H1 (cell line): ENCODE measurements around the gene CATSPERD. TPM values are rescaled to one million over a fixed set of nuclear protein-coding genes. Genes with fewer than 3 reads are reported as not detected.

Experiments
- CTCF ChIA-PET: fragments of 300-600 bp; sonication (Branson Sonifier 250); formaldehyde crosslinking; loops from one replicate; lab custom pipeline; 2021; ENCODE audit not compliant: partially characterized antibody; lab: Charles Lee
- POLR2A ChIA-PET: fragments of 300-600 bp; sonication (Branson Sonifier 250); formaldehyde crosslinking; loops from one replicate; lab custom pipeline; 2021; ENCODE audit warnings: inconsistent platforms; ENCODE audit not compliant: partially characterized antibody; lab: Charles Lee
- DNase-seq, 2 experiments: peaks; one replicate each; pipeline versions ENCODE4 v3.0.0 to v3.0.0-alpha.2; 2010 to 2022; ENCODE audit warnings: low spot score in 2 of 2, low read depth in 1 of 2, mixed read lengths in 1 of 2
- FAIRE-seq: peaks from 2 replicates; lab custom pipeline; 2011; peaks lifted over from hg19 to GRCh38; lab: Jason Lieb, UNC
- H2AFZ ChIP-seq: 2 replicates; pipeline ENCODE4 v1.8.1; 2012; ENCODE audit warnings: low read length, inconsistent platforms
- H2AK5ac ChIP-seq: 2 replicates; pipeline ENCODE4 v1.6.1; 2013; ENCODE audit warnings: low read depth, low read length
- H2BK120ac ChIP-seq: replicated peaks from 2 replicates; pipeline ENCODE3; 2013; ENCODE audit warnings: low read depth, low read length, inconsistent platforms
- H2BK12ac ChIP-seq: 2 replicates; pipeline ENCODE4 v1.6.1; 2013; ENCODE audit warnings: low read depth, low read length
- H2BK15ac ChIP-seq: 2 replicates; pipeline ENCODE4 v1.6.1; 2013; ENCODE audit warnings: low read length
- H2BK20ac ChIP-seq: 2 replicates; pipeline ENCODE4 v1.6.1; 2013; ENCODE audit warnings: low read length
- H2BK5ac ChIP-seq: 2 replicates; pipeline ENCODE4 v1.6.1; 2013; ENCODE audit warnings: low read depth, low read length
- H3K14ac ChIP-seq: 2 replicates; pipeline ENCODE4 v1.6.1; 2013; ENCODE audit warnings: inconsistent platforms; ENCODE audit not compliant: insufficient read length
- H3K18ac ChIP-seq: 2 replicates; pipeline ENCODE4 v1.6.1; 2013; ENCODE audit warnings: low read length; ENCODE audit errors: extremely low read depth
- H3K23ac ChIP-seq: 2 replicates; pipeline ENCODE4 v1.6.1; 2013; ENCODE audit warnings: inconsistent platforms; ENCODE audit not compliant: insufficient read length
- H3K23me2 ChIP-seq: 2 replicates; pipeline ENCODE4 v1.6.1; 2013; ENCODE audit warnings: low read depth, low read length
- H3K27ac ChIP-seq: 2 replicates; pipeline ENCODE4 v1.6.1; 2011; ENCODE audit warnings: low read depth, low read length, inconsistent platforms
- H3K27me3 ChIP-seq, 4 experiments: replicated peaks in 1 of 4; 1 replicate in 1 of 4; 2 replicates in 3 of 4; pipeline versions ENCODE4 v1.6.1 to v1.8.1; 2011 to 2013; ENCODE audit warnings: low read length in 3 of 4, mild to moderate bottlenecking in 3 of 4, inconsistent platforms in 2 of 4, mixed read lengths in 2 of 4, moderate library complexity in 1 of 4; ENCODE audit not compliant: control insufficient read depth in 3 of 4, insufficient read depth in 3 of 4; ENCODE audit errors: extremely low read depth in 1 of 4
- H3K36me3 ChIP-seq, 4 experiments: 2 replicates each; pipeline versions ENCODE4 v1.6.1 to v1.8.1; 2011 to 2013; ENCODE audit warnings: mild to moderate bottlenecking in 4 of 4, low read length in 3 of 4, moderate library complexity in 2 of 4, control low read depth in 1 of 4, inconsistent platforms in 1 of 4; ENCODE audit not compliant: insufficient read depth in 4 of 4, control insufficient read depth in 2 of 4
- H3K4ac ChIP-seq: replicated peaks from 2 replicates; pipeline ENCODE3; 2013; ENCODE audit warnings: low read length, low read depth, mixed read lengths, inconsistent platforms; ENCODE audit not compliant: insufficient read length
- H3K4me1 ChIP-seq, 4 experiments: replicated peaks in 1 of 4; 1 replicate in 1 of 4; 2 replicates in 3 of 4; pipeline versions ENCODE4 v1.6.1 to v1.8.1; 2011 to 2013; ENCODE audit warnings: low read length in 3 of 4, inconsistent platforms in 2 of 4, mixed read lengths in 1 of 4; ENCODE audit not compliant: insufficient read depth in 4 of 4, control insufficient read depth in 3 of 4
- H3K4me2 ChIP-seq, 2 experiments: 2 replicates each; pipeline versions ENCODE4 v1.6.1 to v1.8.1; 2011 to 2013; ENCODE audit warnings: low read depth in 2 of 2, low read length in 2 of 2, control low read depth in 1 of 2, inconsistent platforms in 1 of 2, mild to moderate bottlenecking in 1 of 2; ENCODE audit not compliant: insufficient read depth in 1 of 2
- H3K4me3 ChIP-seq, 4 experiments: fragments of 200-600, 300-600 bp in 1 of 4; sonication (generic), shearing (Covaris generic), sonication (Bioruptor Twin) in 1 of 4; 2 replicates each; pipeline versions ENCODE4 v1.5.1 to v1.8.1; 2011 to 2016; ENCODE audit warnings: low read length in 4 of 4, low read depth in 3 of 4, control low read depth in 2 of 4, inconsistent platforms in 2 of 4, mild to moderate bottlenecking in 2 of 4, mixed read lengths in 1 of 4, moderate library complexity in 1 of 4; ENCODE audit not compliant: insufficient read depth in 2 of 4; ENCODE audit errors: extremely low read depth in 1 of 4
- H3K56ac ChIP-seq: replicated peaks from 2 replicates; pipeline ENCODE3; 2013; ENCODE audit warnings: low read depth, mild to moderate bottlenecking, mixed read lengths, low read length, inconsistent platforms; ENCODE audit not compliant: insufficient read length
- H3K79me1 ChIP-seq: 2 replicates; pipeline ENCODE4 v1.6.1; 2013; ENCODE audit warnings: low read depth, low read length, control low read depth
- H3K79me2 ChIP-seq, 2 experiments: 2 replicates each; pipeline versions ENCODE4 v1.6.1 to v1.8.1; 2012 to 2013; ENCODE audit warnings: low read length in 2 of 2, mild to moderate bottlenecking in 2 of 2, inconsistent platforms in 1 of 2; ENCODE audit not compliant: insufficient read depth in 2 of 2, control insufficient read depth in 1 of 2
- H3K9ac ChIP-seq, 4 experiments: replicated peaks in 1 of 4; 1 replicate in 1 of 4; 2 replicates in 3 of 4; pipeline versions ENCODE4 v1.6.1 to v1.8.1; 2011 to 2013; ENCODE audit warnings: low read depth in 3 of 4, low read length in 3 of 4, control low read depth in 2 of 4, mild to moderate bottlenecking in 2 of 4, moderate library complexity in 2 of 4, inconsistent platforms in 1 of 4; ENCODE audit errors: extremely low read depth in 1 of 4
- H3K9me3 ChIP-seq, 2 experiments: 2 replicates each; pipeline versions ENCODE4 v1.6.1 to v1.8.1; 2012 to 2013; ENCODE audit warnings: mild to moderate bottlenecking in 2 of 2, moderate library complexity in 2 of 2, control low read depth in 1 of 2, inconsistent platforms in 1 of 2, low read depth in 1 of 2, low read length in 1 of 2, mixed read lengths in 1 of 2; ENCODE audit not compliant: insufficient read depth in 2 of 2
- H4K20me1 ChIP-seq, 2 experiments: replicated peaks in 1 of 2; 2 replicates each; pipeline versions ENCODE3 to v1.8.1; 2011 to 2013; ENCODE audit warnings: inconsistent platforms in 2 of 2, low read length in 2 of 2, mild to moderate bottlenecking in 1 of 2; ENCODE audit not compliant: insufficient read depth in 2 of 2, control insufficient read depth in 1 of 2
- H4K5ac ChIP-seq: 2 replicates; pipeline ENCODE4 v1.6.1; 2013; ENCODE audit warnings: low read length, low read depth, mixed read lengths, inconsistent platforms; ENCODE audit not compliant: insufficient read length
- H4K8ac ChIP-seq: 2 replicates; pipeline ENCODE4 v1.8.0; 2013; ENCODE audit warnings: mild to moderate bottlenecking, moderate library complexity, low read length, inconsistent platforms; ENCODE audit not compliant: insufficient read depth; ENCODE audit errors: extremely low read depth
- H4K91ac ChIP-seq: replicated peaks from 2 replicates; pipeline ENCODE3; 2013; ENCODE audit warnings: low read length, mixed read lengths, inconsistent platforms; ENCODE audit not compliant: insufficient read length
- MAFK ChIP-seq: IDR thresholded peaks from 2 replicates; pipeline ENCODE4 v1.6.1; 2012; ENCODE audit warnings: low read depth, mild to moderate bottlenecking, improper control_type of control experiment, low read length
- MAX ChIP-seq: IDR thresholded peaks from 2 replicates; pipeline ENCODE4 v1.6.1; 2012; ENCODE audit warnings: inconsistent platforms
- NANOG ChIP-seq: IDR thresholded peaks from 2 replicates; pipeline ENCODE4 v1.6.1; 2011; ENCODE audit warnings: low read length, low read depth, mild to moderate bottlenecking, inconsistent platforms; ENCODE audit not compliant: insufficient read depth, poor library complexity, severe bottlenecking
- PHF8 ChIP-seq: fragments of 200-600 bp; sonication (generic); conservative IDR thresholded peaks from 2 replicates; pipeline ENCODE4 v1.7.1; 2012; ENCODE audit warnings: low read depth, mild to moderate bottlenecking, inconsistent platforms, low read length, moderate library complexity
- RBBP5 ChIP-seq: IDR thresholded peaks from 2 replicates; pipeline ENCODE4 v1.7.1; 2012; ENCODE audit warnings: low read depth, mild to moderate bottlenecking, inconsistent platforms, low read length, moderate library complexity, borderline replicate concordance
- SAP30 ChIP-seq: fragments of 300-600 bp; sonication (generic); IDR thresholded peaks from 2 replicates; pipeline ENCODE4 v1.7.1; 2012; ENCODE audit warnings: low read length, moderate library complexity, mild to moderate bottlenecking, inconsistent platforms; ENCODE audit not compliant: insufficient read depth, insufficient replicate concordance
- SUZ12 ChIP-seq: fragments of 200-600 bp; sonication (generic); IDR thresholded peaks from 2 replicates; pipeline ENCODE4 v1.6.1; 2012; ENCODE audit warnings: mild to moderate bottlenecking, inconsistent platforms, low read length, moderate library complexity, mixed read lengths
- YY1 ChIP-seq: IDR thresholded peaks from 2 replicates; pipeline ENCODE4 v1.6.1; 2011; ENCODE audit warnings: low read depth, mild to moderate bottlenecking, low read length
- WGBS, 2 experiments: shearing (Covaris generic) in 1 of 2; methylation state at CpG; one replicate each; pipeline versions ENCODE4 v1.1.6 to v1.1.7; 2013 to 2015; ENCODE audit warnings: low lambda C conversion rate in 2 of 2, mixed read lengths in 2 of 2, inconsistent platforms in 1 of 2, low coverage in 1 of 2, missing lambda C conversion rate in 1 of 2; ENCODE audit not compliant: insufficient replicate concordance in 2 of 2, insufficient coverage in 1 of 2, insufficient read length in 1 of 2; ENCODE audit errors: extremely low coverage in 1 of 2, missing lambda C conversion rate in 1 of 2; 5-methylcytosine and 5-hydroxymethylcytosine counted together
- polyA plus RNA-seq, 7 experiments: library from polyadenylated mRNA; depleted of rRNA in 3 of 7; stranded (reverse) in 5 of 7; unstranded in 2 of 7; fragments of >200 nt in 5 of 7; fragments of 200-250 nt in 2 of 7; gene quantifications; 1 replicate in 5 of 7; 2 replicates in 1 of 7; 4 replicates in 1 of 7; pipeline versions ENCODE4 v1.2.1 to v1.2.3, GENCODE V29; 2011 to 2013; ENCODE audit warnings: missing spikeins in 2 of 7, mixed read lengths in 2 of 7
- total RNA-seq: library from RNA; stranded (reverse); fragmentation: NEBNext Ultra II Directional; extraction: Animal tissue kit (Norgen Biotek cat#: 25700); gene quantifications from 2 replicates; pipeline ENCODE4 v1.2.1, GENCODE V29; 2021

Gene CATSPERD
- total and polyA plus RNA-seq, 2 of the 8 experiments (the other 6 are each of a cell fraction or from before 2014, with no cell fraction given): 0.12 TPM; not detected in 1

- H2BK120ac ChIP-seq: no peak overlapping the region
- no peak overlapping the region for H2BK20ac ChIP-seq
- H3K18ac ChIP-seq: no peak overlapping the region; the same call in 1 of the 2 replicates
- H4K20me1 ChIP-seq: peaks cover 18 to 19% of the 10 kb centered on the region in 2 experiments
- H3K4me1 ChIP-seq: peaks cover 0 to 4% (median 1%) of the 10 kb centered on the region in 4 experiments; a peak in 3 of 7 replicates
- H3K9me3 ChIP-seq: no peaks in the 10 kb centered on the region
- H3K79me1 ChIP-seq: peaks cover 2% of the 10 kb centered on the region
- 75% methylated on average over 63 of the region's 76 CpGs; no CpG with 5 or more reads in 1 of the 2 experiments for WGBS, 2 experiments
- peak overlapping the region; percentile 82 for H4K8ac ChIP-seq
- POLR2A ChIA-PET: interaction anchor here (0.8 to 15.6 kb wide), 8 partner anchors 8 to 141 kb away, joined by 3 to 620 read pairs (median 4); partner anchors contain the start of genes CATSPERD, LONP1, SAFB and SAFB2
- H3K27ac ChIP-seq: no peak overlapping the region
- peaks cover 10 to 24% of the 10 kb centered on the region in 2 experiments for H3K79me2 ChIP-seq
- H3K4ac ChIP-seq: no peak overlapping the region
- H2AK5ac ChIP-seq: no peak overlapping the region
- no peak overlapping the region for H2AFZ ChIP-seq
- H3K56ac ChIP-seq: no peak overlapping the region
- peak overlapping the region in 1 of 2 experiments; percentile 70; a peak in 3 of 4 replicates for H3K4me2 ChIP-seq
- FAIRE-seq: no peak
- H4K5ac ChIP-seq: peak overlapping the region; percentile 34
- H2BK15ac ChIP-seq: no peak overlapping the region; the same call in 1 of the 2 replicates
- H3K27me3 ChIP-seq: no peaks in the 10 kb centered on the region
- H2BK5ac ChIP-seq: peak overlapping the region; percentile 35; the same call in 1 of the 2 replicates
- CTCF ChIA-PET: interaction anchor here (0.6 to 4.9 kb wide), 18 partner anchors 10 to 126 kb away, joined by 3 to 26 read pairs (median 4); partner anchors contain the start of genes CATSPERD and DUS3L
- H3K4me3 ChIP-seq: peak overlapping the region in 2 of 4 experiments; percentile 5 to 71; a peak in 3 of 8 replicates
- H3K23me2 ChIP-seq: peaks cover 5% of the 10 kb centered on the region; the same call in 1 of the 2 replicates
- H3K36me3 ChIP-seq: peaks cover 9 to 17% (median 15%) of the 10 kb centered on the region in 4 experiments
- DNase-seq: no peak
- no peak overlapping the region for H3K14ac ChIP-seq
- peak overlapping the region; percentile 84; the same call in 1 of the 2 replicates for H2BK12ac ChIP-seq
- peak overlapping the region in 1 of 4 experiments; percentile 35; a peak in 2 of 7 replicates for H3K9ac ChIP-seq
- peak overlapping the region; percentile 65 for H4K91ac ChIP-seq
- no peak overlapping the region for H3K23ac ChIP-seq
- TF ChIP-seq RBBP5: no peak
- TF ChIP-seq PHF8: no peak
- TF ChIP-seq NANOG: no peak
- no peak for TF ChIP-seq SUZ12
- TF ChIP-seq SAP30: no peak
- 0 out of 2 replicates have a peak, but pooled peaks have one; percentile 28 for TF ChIP-seq MAX
- TF ChIP-seq MAFK: no peak
- TF ChIP-seq YY1: no peak
Observed at GRCh38 chr19:5687360-5688198, 32.9 kb upstream of the CATSPERD start.
